Measurements from ENCODE around the gene RUNX1. TPM values are rescaled to one million over a fixed set of nuclear protein-coding genes. Genes with fewer than 3 reads are reported as not detected.

RUNX1 gene
- total and polyA plus RNA-seq, 4 donors: 23.3 to 100 (median 33.4) TPM

DNA sequence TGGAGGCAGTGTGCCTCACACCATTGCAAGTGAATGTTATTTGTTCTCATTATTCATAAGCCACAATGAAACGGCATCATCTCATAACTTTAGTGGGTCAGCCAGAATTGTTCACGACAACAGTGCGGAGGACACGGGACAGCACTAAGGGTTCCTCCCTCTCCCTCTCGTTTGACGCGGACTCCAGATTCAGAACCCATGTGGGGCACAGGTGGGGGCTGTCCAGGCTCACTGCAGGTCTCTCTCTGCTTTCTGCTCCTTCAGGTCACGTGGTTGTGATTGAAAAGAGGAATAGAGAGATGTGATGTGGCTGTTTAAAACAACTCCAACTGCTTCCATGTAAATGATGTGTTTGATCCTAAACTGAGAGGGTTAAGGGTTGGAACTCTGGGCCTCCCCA lies 13.5 kb downstream of the RUNX1 start:
- no peaks in the 10 kb centered on the region for H3K36me3 ChIP-seq (ENCODE audit: control insufficient read depth in 4 of 4, insufficient read depth in 4 of 4, low read length in 4 of 4)
- 81 to 82% methylated on average over 8 of the region's 8 CpGs for WGBS, 2 donors
- peaks cover 0 to 2% (median 0%) of the 10 kb centered on the region in 4 donors for H3K9me3 ChIP-seq (ENCODE audit: control insufficient read depth in 4 of 4, insufficient read depth in 3 of 4, low read length in 3 of 4)
- H3K4me1 ChIP-seq (ENCODE audit: control insufficient read depth in 5 of 5, insufficient read depth in 5 of 5, low read length in 5 of 5): peaks cover 0 to 3% (median 0%) of the 10 kb centered on the region in 5 donors
- no peaks in the 10 kb centered on the region for H3K27me3 ChIP-seq (ENCODE audit: control insufficient read depth in 3 of 3, insufficient read depth in 3 of 3, low read length in 2 of 3)
- no peak for ATAC-seq (ENCODE audit: insufficient read depth, low FRiP score)
- no peak overlapping the region for H3K27ac ChIP-seq (ENCODE audit: low read depth in 1 of 2, low read length in 1 of 2)
- TF ChIP-seq, protein P1, sequence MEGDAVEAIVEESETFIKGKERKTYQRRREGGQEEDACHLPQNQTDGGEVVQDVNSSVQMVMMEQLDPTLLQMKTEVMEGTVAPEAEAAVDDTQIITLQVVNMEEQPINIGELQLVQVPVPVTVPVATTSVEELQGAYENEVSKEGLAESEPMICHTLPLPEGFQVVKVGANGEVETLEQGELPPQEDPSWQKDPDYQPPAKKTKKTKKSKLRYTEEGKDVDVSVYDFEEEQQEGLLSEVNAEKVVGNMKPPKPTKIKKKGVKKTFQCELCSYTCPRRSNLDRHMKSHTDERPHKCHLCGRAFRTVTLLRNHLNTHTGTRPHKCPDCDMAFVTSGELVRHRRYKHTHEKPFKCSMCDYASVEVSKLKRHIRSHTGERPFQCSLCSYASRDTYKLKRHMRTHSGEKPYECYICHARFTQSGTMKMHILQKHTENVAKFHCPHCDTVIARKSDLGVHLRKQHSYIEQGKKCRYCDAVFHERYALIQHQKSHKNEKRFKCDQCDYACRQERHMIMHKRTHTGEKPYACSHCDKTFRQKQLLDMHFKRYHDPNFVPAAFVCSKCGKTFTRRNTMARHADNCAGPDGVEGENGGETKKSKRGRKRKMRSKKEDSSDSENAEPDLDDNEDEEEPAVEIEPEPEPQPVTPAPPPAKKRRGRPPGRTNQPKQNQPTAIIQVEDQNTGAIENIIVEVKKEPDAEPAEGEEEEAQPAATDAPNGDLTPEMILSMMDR (IDR thresholded peaks at IDR 0.05; ENCODE audit: control extremely low read depth, extremely low read depth): no peak
- DNase-seq: no peak
- no peak overlapping the region for H3K9ac ChIP-seq (ENCODE audit: insufficient read depth in 1 of 2, low read length in 2 of 2)
- no peak overlapping the region for H3K4me3 ChIP-seq

DNA sequence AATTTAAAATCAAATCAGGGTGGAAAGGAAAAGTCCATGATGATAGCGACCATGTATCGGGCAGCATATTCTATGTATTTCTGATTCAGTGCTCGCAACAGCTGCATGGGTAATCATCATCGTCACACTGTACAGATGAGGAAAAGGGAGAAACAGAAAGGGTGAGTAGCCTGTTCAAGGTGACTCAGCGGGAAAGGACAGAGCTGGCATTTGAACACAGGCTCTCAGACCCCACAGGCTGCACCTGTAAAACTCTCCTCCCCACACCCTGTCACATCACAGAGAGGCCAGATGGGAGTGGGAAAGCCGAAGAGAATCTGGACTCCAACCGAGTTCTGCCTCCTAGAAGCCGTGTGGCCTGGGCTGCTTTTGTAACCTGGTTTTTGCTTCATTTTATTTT lies 14.0 kb downstream of the RUNX1 start:
- Histone ChIP-seq H3K36me3 (ENCODE audit: control insufficient read depth in 4 of 4, insufficient read depth in 4 of 4, low read length in 4 of 4) (no peaks in the 10 kb centered on the region), H3K4me1 (ENCODE audit: control insufficient read depth in 5 of 5, insufficient read depth in 5 of 5, low read length in 5 of 5) (peaks cover 0 to 3% (median 0%) of the 10 kb centered on the region in 5 donors), H3K27me3 (ENCODE audit: control insufficient read depth in 3 of 3, insufficient read depth in 3 of 3, low read length in 2 of 3) (no peaks in the 10 kb centered on the region), H3K4me3 (no peak overlapping the region), H3K27ac (ENCODE audit: low read depth in 1 of 2, low read length in 1 of 2) (no peak overlapping the region), H3K9ac (ENCODE audit: insufficient read depth in 1 of 2, low read length in 2 of 2) (no peak overlapping the region), H3K9me3 (ENCODE audit: control insufficient read depth in 4 of 4, insufficient read depth in 3 of 4, low read length in 3 of 4) (peaks cover 0 to 2% (median 0%) of the 10 kb centered on the region in 4 donors)
- 89 to 93% methylated on average over 8 of the region's 8 CpGs for WGBS, 2 donors
- ATAC-seq (ENCODE audit: insufficient read depth, low FRiP score): no peak
- no peak for DNase-seq
- TF ChIP-seq, protein P1 (IDR thresholded peaks at IDR 0.05; ENCODE audit: control extremely low read depth, extremely low read depth): no peak

DNA sequence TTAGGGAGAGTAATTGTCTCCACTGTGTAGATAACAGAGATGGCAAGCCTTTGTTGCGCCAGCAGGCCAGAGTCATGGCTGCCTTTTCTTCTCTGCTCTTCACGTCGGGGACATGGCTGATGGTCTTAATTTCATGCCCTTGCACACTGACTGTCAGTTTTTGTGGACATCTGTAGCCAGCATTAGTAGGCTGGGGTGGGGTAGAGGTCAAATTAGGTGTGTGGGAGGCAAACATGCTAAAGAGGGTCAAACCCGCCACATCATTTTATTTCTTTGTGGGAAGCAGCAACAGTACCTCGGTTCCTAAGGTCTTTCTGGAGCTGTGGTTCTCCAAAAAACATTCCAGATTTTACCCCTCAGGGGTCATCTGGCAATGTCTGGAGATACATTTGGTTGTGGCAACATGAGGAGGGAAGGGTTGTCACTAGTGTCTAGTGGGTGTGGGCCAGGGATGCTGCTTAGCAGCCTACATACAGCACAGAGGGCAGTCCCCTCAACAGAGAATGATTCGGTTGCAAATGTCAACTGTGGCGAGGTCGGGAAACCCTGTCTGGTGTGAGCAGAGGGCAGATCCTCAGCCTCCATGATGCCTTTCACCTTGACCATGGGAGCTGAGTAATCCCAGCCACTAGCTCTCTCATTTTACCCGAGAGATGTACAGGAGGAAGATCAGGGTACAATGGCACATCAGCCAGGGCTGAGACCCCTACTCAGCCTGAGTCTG lies 14.7 kb downstream of the RUNX1 start:
- no peak overlapping the region for H3K9ac ChIP-seq (ENCODE audit: insufficient read depth in 1 of 2, low read length in 2 of 2)
- peaks cover 0 to 2% (median 0%) of the 10 kb centered on the region in 4 donors for H3K9me3 ChIP-seq (ENCODE audit: control insufficient read depth in 4 of 4, insufficient read depth in 3 of 4, low read length in 3 of 4)
- H3K27ac ChIP-seq (ENCODE audit: low read depth in 1 of 2, low read length in 1 of 2): no peak overlapping the region
- H3K4me1 ChIP-seq (ENCODE audit: control insufficient read depth in 5 of 5, insufficient read depth in 5 of 5, low read length in 5 of 5): peaks cover 0 to 3% (median 0%) of the 10 kb centered on the region in 5 donors
- H3K4me3 ChIP-seq: no peak overlapping the region
- H3K27me3 ChIP-seq (ENCODE audit: control insufficient read depth in 3 of 3, insufficient read depth in 3 of 3, low read length in 2 of 3): no peaks in the 10 kb centered on the region
- TF ChIP-seq, protein P1 (IDR thresholded peaks at IDR 0.05; ENCODE audit: control extremely low read depth, extremely low read depth): no peak
- 91 to 93% methylated on average over 9 of the region's 9 CpGs for WGBS, 2 donors
- ATAC-seq (ENCODE audit: insufficient read depth, low FRiP score) (no peak), DNase-seq (no peak)
- no peaks in the 10 kb centered on the region for H3K36me3 ChIP-seq (ENCODE audit: control insufficient read depth in 4 of 4, insufficient read depth in 4 of 4, low read length in 4 of 4)

Data from lung (tissue), 12 donors.